Keratinocyte (primary cell): ENCODE measurements around the gene ENPP3. TPM values are rescaled to one million over a fixed set of nuclear protein-coding genes. Genes with fewer than 3 reads are reported as not detected.

Experiments used
- DNase-seq: peaks from one replicate; pipeline ENCODE4 v3.0.0-alpha.2; 2011; ENCODE audit warnings: low read depth, missing footprints, low spot score
- FAIRE-seq: peaks from 2 replicates; lab custom pipeline; 2011; peaks lifted over from hg19 to GRCh38; lab: Jason Lieb, UNC
- H2AFZ ChIP-seq: 2 replicates; pipeline ENCODE4 v1.6.0; 2012; ENCODE audit warnings: low read length, control low read depth, inconsistent platforms; ENCODE audit not compliant: control insufficient read depth
- H3K27ac ChIP-seq: 2 replicates; pipeline ENCODE4 v1.5.1; 2011; ENCODE audit warnings: low read length; ENCODE audit not compliant: control insufficient read depth, insufficient read depth
- H3K27me3 ChIP-seq: 3 replicates; pipeline ENCODE4 v1.6.0; 2011; ENCODE audit warnings: low read length; ENCODE audit not compliant: control insufficient read depth, insufficient read depth; ENCODE audit errors: extremely low read depth
- H3K36me3 ChIP-seq, 2 experiments: 2 replicates in 1 of 2; 3 replicates in 1 of 2; pipeline ENCODE4 v1.5.1; 2011; ENCODE audit warnings: low read length in 2 of 2, mild to moderate bottlenecking in 1 of 2; ENCODE audit not compliant: control insufficient read depth in 2 of 2, insufficient read depth in 2 of 2; ENCODE audit errors: extremely low read depth in 1 of 2
- H3K4me1 ChIP-seq: 3 replicates; pipeline ENCODE4 v1.5.1; 2011; ENCODE audit warnings: low read length; ENCODE audit not compliant: control insufficient read depth, insufficient read depth; ENCODE audit errors: extremely low read depth
- H3K4me2 ChIP-seq: 3 replicates; pipeline ENCODE4 v1.6.0; 2011; ENCODE audit warnings: low read depth, low read length; ENCODE audit not compliant: control insufficient read depth, insufficient read depth; ENCODE audit errors: extremely low read depth
- H3K4me3 ChIP-seq, 3 experiments: fragments of 200-600 bp in 1 of 3; sonication (generic) in 1 of 3; 2 replicates in 2 of 3; 3 replicates in 1 of 3; pipeline ENCODE4 v1.5.1; 2011 to 2016; ENCODE audit warnings: low read length in 3 of 3, mild to moderate bottlenecking in 3 of 3, control low read depth in 2 of 3, inconsistent platforms in 1 of 3, low read depth in 1 of 3, mixed read lengths in 1 of 3, mixed run types in 1 of 3, moderate library complexity in 1 of 3; ENCODE audit not compliant: control insufficient read depth in 2 of 3, insufficient read depth in 2 of 3; ENCODE audit errors: extremely low read depth in 1 of 3
- H3K79me2 ChIP-seq: 2 replicates; pipeline ENCODE4 v1.6.0; 2012; ENCODE audit warnings: low read length; ENCODE audit not compliant: control insufficient read depth, insufficient read depth
- H3K9ac ChIP-seq: 3 replicates; pipeline ENCODE4 v1.6.0; 2011; ENCODE audit warnings: low read length; ENCODE audit not compliant: control insufficient read depth, insufficient read depth; ENCODE audit errors: extremely low read depth
- H3K9me1 ChIP-seq: 3 replicates; pipeline ENCODE4 v1.6.0; 2011; ENCODE audit warnings: low read length; ENCODE audit not compliant: control insufficient read depth, insufficient read depth; ENCODE audit errors: extremely low read depth
- H3K9me3 ChIP-seq: 2 replicates; pipeline ENCODE4 v1.5.1; 2012; ENCODE audit warnings: low read depth, low read length; ENCODE audit not compliant: control insufficient read depth
- H4K20me1 ChIP-seq: 3 replicates; pipeline ENCODE4 v1.6.0; 2011; ENCODE audit warnings: low read length; ENCODE audit not compliant: control insufficient read depth, insufficient read depth; ENCODE audit errors: extremely low read depth
- EZH2 ChIP-seq: IDR thresholded peaks from one replicate; pipeline ENCODE4 v1.6.1; 2012; ENCODE audit warnings: inconsistent platforms, mild to moderate bottlenecking, low read length, moderate library complexity
- dilution Hi-C: fragments of 300-500 bp; cut with MboI; formaldehyde crosslinking; loops from one replicate; pipeline ENCODE4 v1.7.0; 2020; ENCODE audit warnings: low sequenced_read_pairs; ENCODE audit not compliant: extremely low pct_ligation_motif_present
- polyA plus RNA-seq, 5 experiments: library from polyadenylated mRNA; depleted of rRNA in 3 of 5; stranded (reverse) in 3 of 5; stranded (forward) in 1 of 5; unstranded in 1 of 5; fragments of >200 nt; gene quantifications; 1 replicate in 1 of 5; 2 replicates in 3 of 5; 3 replicates in 1 of 5; pipeline versions ENCODE4 v1.2.1 to v1.2.3, GENCODE V29; 2011 to 2012; ENCODE audit warnings: missing spikeins in 2 of 5, low read depth in 1 of 5, low replicate concordance in 1 of 5
- TF ChIP-seq, protein P1 (sequence below), 3 experiments: IDR thresholded peaks in 1 of 3; conservative IDR thresholded peaks in 1 of 3; optimal IDR thresholded peaks in 1 of 3; 2 replicates in 2 of 3; 3 replicates in 1 of 3; pipeline versions ENCODE3 to v1.5.1; 2011; ENCODE audit warnings: low read length in 3 of 3, mild to moderate bottlenecking in 3 of 3, moderate library complexity in 2 of 3, control low read depth in 1 of 3, inconsistent platforms in 1 of 3; ENCODE audit not compliant: insufficient read depth in 2 of 3; ENCODE audit errors: extremely low read depth in 1 of 3

ENPP3 gene
- polyA plus RNA-seq, 1 donor (not counting 4 experiments of a cell fraction or from before 2014, with no cell fraction given): not detected

- H3K79me2 ChIP-seq: no peaks in the 10 kb centered on the region
- no peaks in the 10 kb centered on the region for H3K36me3 ChIP-seq
- dilution Hi-C loops: no loop called here
- FAIRE-seq (no peak), DNase-seq (no peak)
- H3K4me2 ChIP-seq: no peak overlapping the region
- H3K9me3 ChIP-seq: no peaks in the 10 kb centered on the region
- no peaks in the 10 kb centered on the region for H3K9me1 ChIP-seq
- H3K4me3 ChIP-seq: no peak overlapping the region
- no peak overlapping the region for H2AFZ ChIP-seq
- no peaks in the 10 kb centered on the region for H4K20me1 ChIP-seq
- no peaks in the 10 kb centered on the region for H3K4me1 ChIP-seq
- H3K27me3 ChIP-seq: peaks cover 1% of the 10 kb centered on the region
- no peak overlapping the region for H3K27ac ChIP-seq
- H3K9ac ChIP-seq: no peak overlapping the region
- TF ChIP-seq, protein P1, sequence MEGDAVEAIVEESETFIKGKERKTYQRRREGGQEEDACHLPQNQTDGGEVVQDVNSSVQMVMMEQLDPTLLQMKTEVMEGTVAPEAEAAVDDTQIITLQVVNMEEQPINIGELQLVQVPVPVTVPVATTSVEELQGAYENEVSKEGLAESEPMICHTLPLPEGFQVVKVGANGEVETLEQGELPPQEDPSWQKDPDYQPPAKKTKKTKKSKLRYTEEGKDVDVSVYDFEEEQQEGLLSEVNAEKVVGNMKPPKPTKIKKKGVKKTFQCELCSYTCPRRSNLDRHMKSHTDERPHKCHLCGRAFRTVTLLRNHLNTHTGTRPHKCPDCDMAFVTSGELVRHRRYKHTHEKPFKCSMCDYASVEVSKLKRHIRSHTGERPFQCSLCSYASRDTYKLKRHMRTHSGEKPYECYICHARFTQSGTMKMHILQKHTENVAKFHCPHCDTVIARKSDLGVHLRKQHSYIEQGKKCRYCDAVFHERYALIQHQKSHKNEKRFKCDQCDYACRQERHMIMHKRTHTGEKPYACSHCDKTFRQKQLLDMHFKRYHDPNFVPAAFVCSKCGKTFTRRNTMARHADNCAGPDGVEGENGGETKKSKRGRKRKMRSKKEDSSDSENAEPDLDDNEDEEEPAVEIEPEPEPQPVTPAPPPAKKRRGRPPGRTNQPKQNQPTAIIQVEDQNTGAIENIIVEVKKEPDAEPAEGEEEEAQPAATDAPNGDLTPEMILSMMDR (optimal IDR thresholded peaks at IDR 0.05 in 1 of 3, IDR thresholded peaks at IDR 0.05 in 1 of 3, conservative IDR thresholded peaks at IDR 0.05 in 1 of 3; ENCODE audit: extremely low read depth in 1 of 3, insufficient read depth in 2 of 3, low read length in 3 of 3): no peak
Measured at GRCh38 chr6:131692589-131692988, 55.5 kb downstream of the ENPP3 start.

- no peaks in the 10 kb centered on the region for H4K20me1 ChIP-seq
- FAIRE-seq: no peak
- H3K4me2 ChIP-seq: no peak overlapping the region
- no peak overlapping the region for H2AFZ ChIP-seq
- TF ChIP-seq, protein P1 (optimal IDR thresholded peaks at IDR 0.05 in 1 of 3, IDR thresholded peaks at IDR 0.05 in 1 of 3, conservative IDR thresholded peaks at IDR 0.05 in 1 of 3; ENCODE audit: extremely low read depth in 1 of 3, insufficient read depth in 2 of 3, low read length in 3 of 3): no peak
- TF ChIP-seq EZH2: no peak
- H3K9me1 ChIP-seq: no peaks in the 10 kb centered on the region
- no peak overlapping the region for H3K27ac ChIP-seq
- no peaks in the 10 kb centered on the region for H3K79me2 ChIP-seq
- no peak for DNase-seq
- dilution Hi-C loops: no loop called here
- H3K27me3 ChIP-seq: peaks cover 3% of the 10 kb centered on the region
- no peaks in the 10 kb centered on the region for H3K9me3 ChIP-seq
- no peak overlapping the region for H3K4me3 ChIP-seq
- no peaks in the 10 kb centered on the region for H3K4me1 ChIP-seq
- H3K9ac ChIP-seq: no peak overlapping the region
- no peaks in the 10 kb centered on the region for H3K36me3 ChIP-seq
Measured at GRCh38 chr6:131693384-131693783, 56.3 kb downstream of the ENPP3 start.
